CD4-positive, alpha-beta T cell (primary cell): ENCODE data around the gene CHMP4A. TPM values are rescaled to one million over a fixed set of nuclear protein-coding genes. Genes with fewer than 3 reads are reported as not detected.

Source experiments
- ATAC-seq: fragments of 200-7000 bp; cut with Tn5 transposase; one replicate; pipeline ENCODE4 v1.10.0; 2022; ENCODE audit warnings: mild to moderate bottlenecking; ENCODE audit not compliant: poor library complexity
- CTCF ChIA-PET: fragments of 350-600 bp; sonication (Branson Sonifier 250); formaldehyde crosslinking; loops from one replicate; lab custom pipeline; 2021; ENCODE audit warnings: antibody characterized with exemption, inconsistent platforms; lab: Charles Lee
- POLR2A ChIA-PET: fragments of 350-600 bp; sonication (Branson Sonifier 250); formaldehyde crosslinking; loops from one replicate; lab custom pipeline; 2021; ENCODE audit warnings: antibody characterized with exemption, inconsistent platforms; lab: Charles Lee
- DNase-seq, 14 experiments: peaks; one replicate each; pipeline ENCODE4 v3.0.0-alpha.2; 2013 to 2020; ENCODE audit warnings: mixed read lengths in 2 of 14
- H3K27ac ChIP-seq, 2 donors: one replicate each; pipeline versions ENCODE4 v1.5.1 to v1.7.0; 2013; ENCODE audit warnings: low read length in 2 of 2, low read depth in 1 of 2, mild to moderate bottlenecking in 1 of 2
- H3K27me3 ChIP-seq, 2 experiments: 1 replicate in 1 of 2; 2 replicates in 1 of 2; pipeline versions ENCODE4 v1.6.1 to v1.7.0; 2013; ENCODE audit warnings: low read length in 2 of 2, control low read depth in 1 of 2, mild to moderate bottlenecking in 1 of 2, moderate library complexity in 1 of 2; ENCODE audit not compliant: insufficient read depth in 2 of 2, control insufficient read depth in 1 of 2
- H3K36me3 ChIP-seq: one replicate; pipeline ENCODE4 v1.6.1; 2013; ENCODE audit warnings: low read length, control low read depth; ENCODE audit not compliant: insufficient read depth
- H3K4me1 ChIP-seq: one replicate; pipeline ENCODE4 v1.6.1; 2013; ENCODE audit warnings: low read length, control low read depth; ENCODE audit not compliant: insufficient read depth
- H3K4me3 ChIP-seq: one replicate; pipeline ENCODE4 v1.5.1; 2013; ENCODE audit warnings: mild to moderate bottlenecking, low read length, moderate library complexity
- H3K9me3 ChIP-seq, 2 experiments: 1 replicate in 1 of 2; 2 replicates in 1 of 2; pipeline versions ENCODE4 v1.6.1 to v1.7.0; 2013; ENCODE audit warnings: low read length in 2 of 2, mild to moderate bottlenecking in 2 of 2, control low read depth in 1 of 2, moderate library complexity in 1 of 2; ENCODE audit not compliant: control insufficient read depth in 1 of 2, insufficient read depth in 1 of 2
- H3K27ac Mint-ChIP-seq: one replicate; pipeline ENCODE4 v1.8.0; 2020; ENCODE audit warnings: mixed read lengths
- H3K27me3 Mint-ChIP-seq: one replicate; pipeline ENCODE4 v1.8.0; 2021; ENCODE audit warnings: mixed read lengths
- H3K36me3 Mint-ChIP-seq: one replicate; pipeline ENCODE4 v1.8.0; 2021; ENCODE audit warnings: low read depth, mixed read lengths
- H3K4me1 Mint-ChIP-seq: one replicate; pipeline ENCODE4 v1.8.0; 2021; ENCODE audit warnings: low read depth, mixed read lengths
- H3K4me3 Mint-ChIP-seq: one replicate; pipeline ENCODE4 v1.8.0; 2020; ENCODE audit warnings: mild to moderate bottlenecking, mixed read lengths
- H3K9me3 Mint-ChIP-seq: one replicate; pipeline ENCODE4 v1.8.0; 2020; ENCODE audit warnings: mixed read lengths
- CTCF ChIP-seq: fragments of 200-600 bp; IDR thresholded peaks from one replicate; pipeline ENCODE4 v1.8.0; 2022; ENCODE audit warnings: antibody characterized with exemption, mild to moderate bottlenecking
- intact Hi-C, 2 experiments: fragments of 100-400 bp; cut with DNase I in 1 of 2; cut with micrococcal nuclease in 1 of 2; formaldehyde crosslinking; loops; one replicate each; pipeline versions ENCODE4 v1.15.1 to v1.9.0; 2023 to 2025; cut with DNase I, micrococcal nuclease
- total RNA-seq, 174 experiments: library from RNA in 2 of 174; stranded (reverse) in 2 of 174; gene quantifications; one replicate each; pipeline ENCODE4 v1.2.3 and lab custom pipeline; 2021 to 2026

CHMP4A gene
- total RNA-seq, 2 experiments from 2014 or later, result 73.4 to 80.1 TPM

GRCh38 chr14:24253936-24254335, 40.6 kb upstream of the CHMP4A start:
- H3K4me1 ChIP-seq, result no peaks in the 10 kb centered on the region
- ATAC-seq (no peak), DNase-seq (no peak)
- no peak overlapping the region for H3K27ac ChIP-seq
- no peak overlapping the region for H3K4me3 ChIP-seq
- Mint-ChIP-seq H3K27me3 (no peaks in the 10 kb centered on the region), H3K4me1 (peaks cover 9% of the 10 kb centered on the region), H3K36me3 (peaks cover 41% of the 10 kb centered on the region), H3K9me3 (no peaks in the 10 kb centered on the region), H3K4me3 (no peak overlapping the region), H3K27ac (no peak overlapping the region)
- ChIA-PET CTCF (no interaction called here), POLR2A (interaction anchor here (3.6 kb wide), 1 partner anchor 12 kb away, joined by 20 read pairs; the partner anchor contains the start of gene TINF2)
- H3K27me3 ChIP-seq, result no peaks in the 10 kb centered on the region
- no peaks in the 10 kb centered on the region for H3K9me3 ChIP-seq
- peaks cover 33% of the 10 kb centered on the region for H3K36me3 ChIP-seq
- TF ChIP-seq CTCF, result no peak
- intact Hi-C loops, result no loop called here

- ChIA-PET POLR2A (interaction anchor here (3.6 kb wide), 1 partner anchor 10 kb away, joined by 20 read pairs; the partner anchor contains the start of gene TINF2), CTCF (interaction anchor here (1.7 to 1.9 kb wide), 2 partner anchors 44 to 55 kb away, joined by 5 read pairs; partner anchors contain the start of gene CIDEB)
- no peaks in the 10 kb centered on the region for H3K27me3 Mint-ChIP-seq
- TF ChIP-seq CTCF, result no peak
- H3K9me3 ChIP-seq, result no peaks in the 10 kb centered on the region
- no peak overlapping the region for H3K4me3 Mint-ChIP-seq
- intact Hi-C loops, result no loop called here
- ATAC-seq (no peak), DNase-seq (no peak)
- no peaks in the 10 kb centered on the region for H3K9me3 Mint-ChIP-seq
- no peaks in the 10 kb centered on the region for H3K27me3 ChIP-seq
- no peak overlapping the region for H3K27ac Mint-ChIP-seq
- H3K4me1 Mint-ChIP-seq, result peaks cover 13% of the 10 kb centered on the region
- H3K4me1 ChIP-seq, result peaks cover under 1% of the 10 kb centered on the region
- peaks cover 40% of the 10 kb centered on the region for H3K36me3 Mint-ChIP-seq
- H3K4me3 ChIP-seq, result no peak overlapping the region
- H3K27ac ChIP-seq, result no peak overlapping the region
- peaks cover 34% of the 10 kb centered on the region for H3K36me3 ChIP-seq
These were observed 39.2 kb upstream of the CHMP4A start for GRCh38 chr14:24252289-24253124.

GRCh38 chr14:24251880-24252288, 38.6 kb upstream of the CHMP4A start:
- DNase-seq (no peak), ATAC-seq (no peak)
- ChIA-PET POLR2A (interaction anchor here (1.2 to 3.6 kb wide), 2 partner anchors 9 to 180 kb away, joined by 5 to 20 read pairs; partner anchors contain the start of gene TINF2), CTCF (interaction anchor here (1.7 to 1.9 kb wide), 2 partner anchors 45 to 56 kb away, joined by 5 read pairs; partner anchors contain the start of gene CIDEB)
- no peak overlapping the region for H3K27ac Mint-ChIP-seq
- Histone ChIP-seq H3K36me3 (peaks cover 34% of the 10 kb centered on the region), H3K4me3 (no peak overlapping the region), H3K27me3 (no peaks in the 10 kb centered on the region), H3K9me3 (no peaks in the 10 kb centered on the region), H3K4me1 (peaks cover 6% of the 10 kb centered on the region), H3K27ac (no peak overlapping the region)
- TF ChIP-seq CTCF, result no peak
- no peaks in the 10 kb centered on the region for H3K9me3 Mint-ChIP-seq
- intact Hi-C loops, result no loop called here
- H3K4me1 Mint-ChIP-seq, result peaks cover 18% of the 10 kb centered on the region
- no peaks in the 10 kb centered on the region for H3K27me3 Mint-ChIP-seq
- no peak overlapping the region for H3K4me3 Mint-ChIP-seq
- peaks cover 34% of the 10 kb centered on the region for H3K36me3 Mint-ChIP-seq
